GM10847 (cell line): Measurements from ENCODE around the gene PDYN.

ENCODE experiments used
- POLR2A ChIP-seq: IDR thresholded peaks from 2 replicates; pipeline ENCODE4 v1.6.1; 2011; ENCODE audit not compliant: insufficient read length; ENCODE audit errors: extremely low read depth

Gene PDYN

DNA sequence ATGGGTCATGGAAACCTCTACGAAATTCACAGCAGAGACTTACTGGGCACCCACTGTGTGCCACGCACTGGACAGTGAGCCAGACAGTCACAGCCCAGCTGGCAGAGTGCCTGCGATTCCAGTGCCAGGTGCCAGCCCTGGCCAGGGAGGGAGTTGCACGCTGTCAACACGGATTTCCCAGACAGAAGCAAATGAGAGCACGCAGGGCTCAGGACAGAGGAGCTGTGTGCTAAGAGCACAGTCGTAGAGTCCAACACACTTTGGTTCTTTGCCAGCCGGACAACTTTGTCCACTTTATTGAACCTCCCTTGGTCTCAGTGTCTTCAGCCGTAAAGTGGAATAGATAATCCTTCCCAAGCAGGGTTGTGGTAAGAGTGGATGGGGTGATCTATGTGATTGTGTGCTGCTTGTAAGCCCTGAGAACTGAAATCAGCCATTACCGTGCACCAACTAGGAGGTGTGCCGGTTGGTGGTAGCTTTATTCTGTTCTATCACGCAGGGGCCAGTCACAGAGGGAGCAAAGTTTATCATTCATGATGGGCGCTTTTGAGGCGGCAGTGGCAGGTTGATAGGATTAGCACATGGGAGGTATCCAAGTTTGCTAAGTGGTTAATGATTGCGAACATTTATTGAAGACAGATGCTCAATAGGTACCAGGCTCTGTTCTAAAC is 58.0 kb downstream of the PDYN start:
- no peak for TF ChIP-seq POLR2A

GRCh38 chr20:1934721-1935573 is 58.9 kb downstream of the PDYN start:
- TF ChIP-seq POLR2A, result no peak

GRCh38 chr20:1934156-1934555 is 59.7 kb downstream of the PDYN start:
- no peak for TF ChIP-seq POLR2A

DNA sequence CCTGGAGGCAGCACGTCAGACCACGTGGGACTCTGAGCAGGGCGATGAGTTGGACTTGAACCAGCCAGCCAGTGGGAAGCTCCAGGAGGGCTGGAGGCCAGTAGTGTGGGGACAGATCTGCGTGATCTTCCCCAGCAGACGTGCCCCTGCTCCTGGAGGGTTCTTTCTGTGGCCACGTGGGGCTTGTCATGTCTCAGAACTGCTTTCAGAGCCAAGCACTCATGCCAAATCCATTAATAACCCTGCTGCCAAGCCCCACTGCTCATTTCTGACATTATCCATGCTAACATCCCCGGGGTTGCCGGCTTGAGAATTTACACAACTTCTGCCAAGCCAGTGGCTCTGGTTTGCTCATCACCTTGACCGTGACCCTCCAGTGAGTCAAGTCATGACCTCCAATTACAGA is 60.4 kb downstream of the PDYN start:
- no peak for TF ChIP-seq POLR2A

- no peak for TF ChIP-seq POLR2A
Observed at GRCh38 chr20:1932971-1933370, 60.9 kb downstream of the PDYN start.

DNA sequence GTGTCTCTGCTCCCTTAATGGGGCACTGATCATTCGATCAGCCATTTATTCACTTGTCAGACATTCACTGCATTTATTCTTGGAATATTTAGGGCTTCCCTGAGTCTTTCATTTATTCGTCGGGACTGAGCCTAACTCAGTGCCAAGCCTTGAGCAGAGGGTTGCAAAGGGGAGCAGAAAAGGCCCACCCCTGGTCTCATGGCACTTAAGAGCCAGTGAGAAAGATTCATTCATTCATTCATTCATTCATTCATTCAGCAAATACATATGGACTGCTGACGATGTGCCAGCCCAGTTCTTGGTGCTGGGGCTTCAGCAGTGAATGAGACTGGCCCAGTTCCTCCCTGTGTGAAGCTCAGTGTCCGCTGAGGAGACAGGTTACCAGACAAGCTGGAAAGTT is 62.0 kb downstream of the PDYN start:
- TF ChIP-seq POLR2A, result no peak

DNA sequence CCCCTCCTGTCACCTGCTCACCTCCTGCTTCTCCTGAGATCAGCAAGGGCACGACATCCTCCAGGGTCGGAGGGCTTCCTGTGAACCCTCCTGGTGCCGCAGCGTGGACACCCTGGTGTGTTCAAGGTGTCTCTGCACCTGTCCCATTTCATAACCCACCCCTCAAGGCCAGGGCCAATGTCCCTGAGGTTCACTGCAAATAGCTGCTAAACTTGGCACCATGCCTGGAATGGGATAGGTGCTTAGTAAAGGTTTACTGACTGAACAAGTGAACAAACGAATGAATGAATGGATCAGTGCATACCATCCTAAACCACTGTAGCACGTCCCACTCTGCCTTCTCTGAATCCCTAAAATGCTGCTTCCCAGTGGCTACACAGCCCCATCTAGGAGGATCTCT is 63.7 kb downstream of the PDYN start:
- no peak for TF ChIP-seq POLR2A

- TF ChIP-seq POLR2A, result no peak
Observed at GRCh38 chr20:1929460-1929859, 64.4 kb downstream of the PDYN start.

- no peak for TF ChIP-seq POLR2A
Observed at GRCh38 chr20:1928782-1929181, 65.1 kb downstream of the PDYN start.
